ENCODE results near the gene COG5.

COG5 gene

DNA sequence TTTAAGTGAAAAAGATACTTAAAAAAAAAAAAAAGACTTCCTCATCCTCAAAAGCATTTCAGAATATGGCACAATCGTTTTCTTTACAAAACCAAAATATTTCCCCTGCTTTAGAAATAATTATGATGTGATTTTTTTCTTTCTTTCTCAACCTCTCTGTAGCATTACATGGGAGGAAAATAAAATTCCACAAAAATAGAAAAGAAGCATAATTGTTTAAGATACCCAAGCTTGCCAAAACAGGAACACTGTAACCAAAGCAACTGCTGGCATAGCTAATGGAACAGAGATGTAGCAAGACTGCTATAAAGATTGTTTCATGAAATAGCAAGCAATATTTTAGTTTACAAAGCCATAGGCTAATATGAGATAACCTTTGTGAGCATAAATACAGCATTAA lies 169.4 kb downstream of the COG5 start:
- DNase-seq (ENCODE audit: low spot score), result no peak

DNA sequence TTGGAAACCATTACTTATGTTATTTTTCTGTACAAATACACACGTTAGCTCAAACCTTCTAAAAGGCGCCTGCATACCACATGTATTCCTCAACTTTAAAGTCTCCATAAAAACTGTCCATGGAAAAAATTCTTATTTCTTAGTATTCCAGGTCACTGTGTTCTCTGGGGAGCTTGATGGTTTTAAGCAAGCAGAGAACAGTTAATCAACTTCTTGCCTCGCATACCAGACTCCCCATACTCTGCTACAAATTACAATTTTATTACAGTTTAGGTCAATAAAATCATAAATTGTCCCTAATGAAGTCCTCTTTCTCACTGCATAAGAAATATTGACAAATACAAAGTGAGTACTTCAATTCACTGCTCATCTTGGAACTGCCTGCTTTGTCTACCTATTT lies 170.9 kb downstream of the COG5 start:
- DNase-seq (ENCODE audit: low spot score), result no peak

DNA sequence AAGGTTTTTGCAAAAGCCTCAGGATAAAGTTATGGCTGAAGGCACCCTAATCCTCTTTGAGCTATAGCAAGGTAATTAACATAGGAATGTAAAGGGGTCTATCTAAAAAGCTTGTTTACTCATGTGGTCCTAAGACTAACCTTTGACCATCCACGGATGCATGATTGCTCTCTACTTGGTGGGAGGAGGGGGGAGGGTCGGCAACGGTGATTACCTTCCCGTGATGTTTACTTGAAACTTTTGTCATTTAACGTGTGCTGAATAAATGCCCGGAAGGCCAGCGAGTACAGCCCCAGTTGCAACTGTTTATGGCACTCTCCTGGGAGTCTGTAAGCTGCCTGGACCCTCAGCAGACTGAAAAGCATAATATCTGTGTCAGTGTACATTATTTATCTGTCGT lies 172.8 kb downstream of the COG5 start:
- DNase-seq (ENCODE audit: low spot score), result no peak

DNA sequence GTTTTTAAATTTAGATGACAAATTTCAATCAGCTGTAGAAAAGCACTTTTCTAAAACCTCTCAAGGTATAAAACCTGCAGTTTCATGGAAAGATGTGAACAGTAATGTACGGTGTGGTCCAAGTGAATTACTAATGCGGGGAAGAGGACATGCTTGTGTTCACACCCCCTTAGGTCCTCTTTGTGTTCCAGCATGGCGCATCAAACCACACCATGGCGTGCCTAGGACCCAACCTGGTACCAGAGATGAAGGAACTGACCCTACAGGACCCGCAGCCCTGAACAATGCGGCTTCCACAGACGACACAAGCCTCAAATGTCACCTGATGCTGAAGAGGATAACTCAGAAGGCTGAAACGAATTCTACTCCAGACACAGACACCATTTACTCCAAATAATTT lies 175.1 kb downstream of the COG5 start:
- no peak for DNase-seq (ENCODE audit: low spot score)

DNA sequence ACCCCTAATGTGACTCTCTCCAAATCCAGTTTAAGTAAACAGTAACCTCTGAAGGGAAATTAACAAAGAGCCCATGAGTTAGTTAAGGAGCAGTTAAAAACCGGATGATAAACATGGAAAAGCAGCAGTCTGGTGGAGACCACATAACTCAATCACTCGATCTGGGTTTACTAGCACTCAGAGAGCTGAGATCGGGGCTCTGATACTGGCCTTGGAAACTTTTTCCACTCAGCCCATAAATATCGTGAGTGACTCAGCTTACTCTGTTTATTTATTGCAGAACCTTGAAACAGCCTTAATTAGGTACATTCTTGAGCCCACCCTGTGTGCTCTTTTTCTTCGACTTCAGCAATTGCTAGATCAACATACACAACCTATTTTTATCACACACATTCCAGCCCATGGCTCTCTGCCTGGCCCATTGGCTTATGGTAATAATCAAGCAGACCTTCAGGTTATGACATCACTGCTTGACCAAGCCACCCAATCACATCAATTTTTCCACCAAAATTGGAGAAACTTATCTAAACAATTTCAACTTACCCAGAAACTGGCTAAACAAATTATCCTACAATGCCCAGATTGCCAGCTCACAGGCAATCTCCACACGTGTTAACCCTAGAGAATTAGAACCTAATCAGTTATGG lies 176.0 kb downstream of the COG5 start:
- peak; percentile 14 for DNase-seq (ENCODE audit: low spot score)

DNA sequence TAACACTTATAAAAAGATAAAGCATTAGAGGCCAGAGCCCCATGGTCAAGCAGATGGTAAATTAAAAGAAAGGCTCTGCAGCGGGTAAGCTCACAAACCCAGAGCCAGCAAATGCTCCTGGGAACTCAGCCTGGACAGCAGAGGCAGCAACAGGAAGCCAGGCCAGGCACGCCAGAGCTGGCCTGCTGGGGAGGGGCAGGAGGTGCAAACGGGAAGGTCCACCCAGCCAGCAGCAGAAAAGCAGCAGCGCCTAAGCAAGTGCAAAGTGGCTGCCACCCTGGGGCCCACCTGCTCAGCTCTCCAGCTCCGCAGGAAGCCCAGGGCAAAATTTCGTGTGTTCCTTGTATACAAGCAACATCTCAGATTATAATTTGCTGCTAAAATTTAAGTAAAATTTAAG lies 176.6 kb downstream of the COG5 start:
- no peak for DNase-seq (ENCODE audit: low spot score)

DNA sequence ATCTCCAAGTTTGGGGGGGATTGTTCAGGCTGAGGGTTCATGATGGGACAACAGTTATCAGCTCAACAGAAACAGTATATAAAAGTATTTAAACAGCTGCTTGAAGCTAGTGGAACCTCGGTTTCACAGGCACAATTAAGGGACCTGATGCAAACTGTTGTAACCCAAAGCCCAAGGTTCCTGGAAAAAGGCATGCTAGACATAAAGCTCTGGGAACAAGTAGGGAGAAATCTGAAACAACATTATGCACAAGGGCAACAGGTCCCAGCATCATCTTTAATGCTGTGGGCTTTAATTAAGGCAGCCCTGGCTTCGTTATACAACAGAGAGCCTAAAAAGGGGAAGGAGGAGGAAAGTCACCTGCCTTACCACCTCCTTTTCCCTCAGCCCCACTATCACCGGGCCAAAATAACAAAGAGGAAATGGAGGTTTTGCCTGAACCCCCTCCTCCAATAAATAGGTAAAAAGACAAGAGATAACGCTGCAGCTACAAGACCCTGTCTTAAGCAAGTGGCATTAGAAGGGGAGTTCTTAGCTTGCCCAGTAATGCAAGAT lies 177.1 kb downstream of the COG5 start:
- DNase-seq (ENCODE audit: low spot score), result no peak

DNA sequence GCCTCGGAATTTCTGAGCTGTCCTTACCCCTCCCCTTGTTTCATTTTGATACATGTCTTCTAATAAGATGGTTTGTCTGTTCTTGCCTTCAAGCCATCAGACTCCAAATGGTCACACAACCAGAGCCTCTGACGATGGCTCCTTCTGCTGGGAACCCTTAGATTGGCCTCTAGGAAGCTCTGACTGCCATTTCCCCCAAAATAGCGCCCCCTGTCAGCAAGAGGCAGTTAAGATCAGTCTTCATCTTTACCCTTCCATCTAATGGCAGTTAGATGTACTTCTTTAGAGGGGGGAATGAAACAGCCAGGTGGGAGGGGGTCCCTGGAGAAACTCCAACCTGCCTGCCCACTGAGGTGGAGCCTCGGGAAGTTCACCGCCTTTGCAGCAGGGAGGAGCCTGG lies 179.7 kb downstream of the COG5 start:
- no peak for DNase-seq (ENCODE audit: low spot score)

GRCh38 chr7:107383203-107383602 lies 180.5 kb downstream of the COG5 start:
- DNase-seq (ENCODE audit: low spot score), result no peak

- DNase-seq (ENCODE audit: low spot score), result no peak
Measured at GRCh38 chr7:107381453-107381852, 182.3 kb downstream of the COG5 start.

GRCh38 chr7:107373354-107373753 lies 190.4 kb downstream of the COG5 start:
- DNase-seq (ENCODE audit: low spot score), result no peak

DNA sequence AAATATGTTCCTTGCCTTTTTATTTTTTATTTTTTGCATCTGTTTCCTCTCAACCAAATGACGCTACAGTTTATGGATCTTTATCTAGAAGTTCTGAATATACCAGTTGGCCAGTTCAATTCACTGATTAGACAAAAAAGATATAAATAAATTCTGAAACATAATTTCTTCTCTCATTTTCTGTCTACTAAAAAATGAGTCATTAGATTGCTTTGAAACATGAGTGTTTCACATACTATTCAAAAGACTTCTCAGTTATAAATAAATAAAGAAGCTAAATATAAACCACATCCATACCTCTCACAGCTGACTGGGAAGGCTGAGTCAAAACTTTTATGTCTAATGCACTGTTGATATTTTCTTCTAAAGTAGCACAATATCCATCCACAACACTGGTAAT lies 191.4 kb downstream of the COG5 start:
- no peak for DNase-seq (ENCODE audit: low spot score)

DNA sequence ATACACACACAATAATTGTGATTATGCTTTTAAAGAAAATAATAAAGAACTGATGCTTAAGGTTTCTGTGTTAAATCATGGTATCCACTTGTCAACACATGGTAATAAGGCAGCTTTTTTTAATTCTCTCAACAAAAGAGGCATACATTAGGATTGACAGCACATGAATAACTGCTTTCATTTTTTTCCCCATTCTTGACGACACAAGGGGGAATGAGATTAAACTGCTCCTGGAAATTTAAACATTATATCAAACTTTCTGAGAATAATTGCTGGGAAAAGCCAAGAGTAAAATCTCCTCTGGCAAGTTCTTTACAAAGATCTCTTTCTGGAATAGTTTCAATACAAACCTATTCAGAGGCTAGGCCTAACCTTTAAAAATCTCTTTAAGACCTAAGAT lies 192.9 kb downstream of the COG5 start:
- DNase-seq (ENCODE audit: low spot score), result no peak

GRCh38 chr7:107364787-107365186 lies 198.9 kb downstream of the COG5 start:
- DNase-seq (ENCODE audit: low spot score), result no peak

DNA sequence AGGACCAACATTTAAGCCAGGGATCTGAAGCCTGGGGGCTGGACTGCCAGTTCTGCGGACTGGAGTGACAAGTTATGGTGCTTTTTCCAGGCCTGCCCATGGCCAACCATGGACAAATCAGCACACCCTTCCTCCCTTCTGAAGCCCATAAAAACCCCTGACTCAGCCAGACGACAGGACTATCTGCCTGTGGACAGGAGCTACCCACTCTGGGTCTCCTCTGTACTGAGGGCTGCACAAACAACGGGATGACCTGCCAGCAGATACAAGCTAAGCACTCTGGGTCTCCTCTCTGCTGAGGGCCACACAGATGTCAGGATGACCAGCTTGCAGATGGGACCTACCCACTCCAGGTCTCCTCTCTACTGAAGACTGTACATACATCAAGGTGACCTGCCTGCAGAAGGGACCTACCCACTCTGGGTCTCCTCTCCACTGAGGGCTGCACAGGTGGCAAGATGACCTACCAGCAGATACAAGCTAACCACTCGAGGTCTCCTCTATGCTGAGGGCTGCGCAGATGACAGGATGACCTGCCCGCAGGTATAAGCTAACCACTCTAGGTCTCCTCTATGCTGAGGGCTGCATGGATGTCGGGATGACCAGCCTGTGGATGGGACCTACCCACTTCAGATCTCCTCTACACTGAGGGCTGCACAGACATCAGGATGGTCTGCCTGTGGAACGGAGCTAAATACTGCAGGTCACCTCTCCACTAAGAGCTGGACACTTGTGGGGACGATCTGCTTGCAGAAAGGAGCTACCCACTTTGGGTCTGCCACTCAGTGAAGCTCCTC lies 204.0 kb downstream of the COG5 start:
- no peak for DNase-seq (ENCODE audit: low spot score)

DNA sequence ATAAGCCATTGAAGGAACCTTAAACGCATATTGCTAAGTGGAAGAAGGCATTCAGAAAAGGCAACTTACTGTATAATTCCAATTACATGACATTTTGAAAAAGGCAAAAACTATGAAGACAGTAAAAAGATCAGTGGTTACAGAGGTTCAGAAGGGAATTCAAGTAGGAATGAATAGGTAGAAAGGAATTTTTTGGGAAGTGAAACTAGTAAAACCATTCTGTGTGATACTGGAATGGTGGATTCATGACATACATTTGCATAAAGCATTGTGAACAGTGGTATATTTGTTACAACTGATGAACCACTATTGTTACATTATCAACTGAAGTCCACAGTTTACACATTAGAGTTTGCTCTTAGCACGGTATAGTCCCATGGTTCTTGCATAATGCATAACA lies 208.1 kb downstream of the COG5 start:
- DNase-seq (ENCODE audit: low spot score), result no peak

DNA sequence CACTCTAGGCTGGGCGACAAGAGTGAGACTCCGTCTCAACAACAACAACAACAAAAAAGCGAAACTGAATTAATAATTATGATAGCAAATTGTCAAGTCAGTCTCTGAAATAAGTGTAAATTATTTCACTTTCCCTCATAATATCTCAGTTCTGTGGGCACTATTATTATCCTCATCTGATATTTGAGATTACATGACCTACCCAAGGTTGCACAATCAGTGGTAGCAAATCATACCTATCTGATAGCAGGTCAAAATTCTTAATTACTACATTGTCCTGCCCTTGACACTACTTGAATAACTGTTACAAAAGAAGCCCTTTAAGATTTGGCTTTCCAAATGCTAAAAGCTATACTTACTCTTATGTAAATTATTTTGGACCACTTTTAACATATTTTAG lies 209.1 kb downstream of the COG5 start:
- DNase-seq (ENCODE audit: low spot score), result no peak

GRCh38 chr7:107353701-107354100 lies 210.0 kb downstream of the COG5 start:
- no peak for DNase-seq (ENCODE audit: low spot score)

DNA sequence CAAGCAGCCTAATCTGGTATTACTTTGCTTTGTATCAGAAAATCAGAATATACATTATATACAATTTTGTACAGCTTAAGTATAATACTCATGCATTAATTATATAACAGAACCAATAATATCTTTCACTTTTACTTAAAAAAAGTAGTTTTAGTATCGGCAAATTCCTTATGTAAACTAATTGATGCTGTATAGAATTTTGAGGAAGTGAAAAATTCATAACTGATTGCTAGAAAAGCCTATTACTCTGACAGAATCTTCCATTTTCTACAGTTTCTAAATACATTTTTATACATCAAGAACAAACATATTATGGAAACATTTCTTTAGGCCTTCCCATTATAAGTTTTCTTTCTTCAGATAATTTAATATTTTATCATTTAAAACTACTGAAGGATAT lies 217.8 kb downstream of the COG5 start:
- no peak for DNase-seq (ENCODE audit: low spot score)

DNA sequence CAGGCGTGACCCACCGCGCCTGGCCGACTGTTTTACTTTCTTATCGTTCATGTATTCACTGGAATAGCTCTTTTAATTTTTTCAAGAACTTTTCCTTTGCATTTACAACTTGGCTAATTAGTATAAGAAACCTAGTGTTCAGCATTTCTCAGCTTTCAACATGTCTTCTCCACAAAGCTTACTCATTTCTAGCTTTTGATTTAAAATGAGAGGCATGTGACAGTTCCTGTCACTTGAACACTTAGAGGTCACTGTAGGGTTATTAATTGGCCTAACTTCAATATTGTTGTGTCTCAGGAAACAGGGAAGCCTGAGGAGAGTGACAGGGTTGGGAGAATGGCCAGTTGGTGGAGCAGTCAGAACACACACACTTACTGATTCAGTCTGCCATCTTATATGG lies 218.9 kb downstream of the COG5 start:
- DNase-seq (ENCODE audit: low spot score), result no peak

DNA sequence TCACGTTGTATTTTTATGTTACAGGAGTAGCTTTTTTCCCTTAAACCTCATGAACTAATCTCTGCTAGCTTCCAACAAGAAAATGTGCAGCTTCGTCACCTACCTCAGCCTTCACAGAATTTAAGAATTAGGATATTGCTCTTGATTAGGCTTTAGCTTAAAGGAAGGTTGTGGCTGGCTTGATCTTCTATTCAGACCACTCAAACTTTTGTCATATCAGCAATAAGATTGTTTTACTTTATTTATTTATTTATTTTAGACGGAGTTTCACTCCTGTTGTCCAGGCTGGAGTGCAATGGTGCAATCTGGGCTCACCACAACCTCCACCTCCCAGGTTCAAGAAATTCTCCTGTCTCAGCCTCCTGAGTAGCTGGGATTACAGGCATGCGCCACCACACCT lies 219.4 kb downstream of the COG5 start:
- DNase-seq (ENCODE audit: low spot score), result no peak

DNA sequence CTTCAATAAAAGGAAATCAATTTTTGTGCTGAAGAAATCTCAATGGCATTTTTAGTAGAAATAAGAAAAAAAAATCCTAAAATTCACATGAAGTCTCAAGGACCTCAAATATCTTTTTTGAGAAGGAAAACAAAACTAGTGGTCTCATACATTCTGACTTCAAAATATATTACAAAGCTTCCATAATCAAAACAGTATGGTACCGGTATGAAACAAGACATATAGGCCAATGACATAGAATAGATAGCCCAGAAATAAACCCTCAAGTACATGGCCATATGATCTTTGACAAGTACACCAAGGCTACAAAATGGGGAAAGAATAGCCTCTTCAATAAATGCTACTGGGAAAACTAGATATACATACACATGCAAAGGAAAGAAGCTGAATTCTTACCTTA lies 225.6 kb downstream of the COG5 start:
- DNase-seq (ENCODE audit: low spot score), result no peak

GRCh38 chr7:107332488-107333269 lies 231.0 kb downstream of the COG5 start:
- no peak for DNase-seq (ENCODE audit: low spot score)

All from LoVo (cell line).